ENCODE measurements around the gene LRRC3.

The LRRC3 gene

DNA sequence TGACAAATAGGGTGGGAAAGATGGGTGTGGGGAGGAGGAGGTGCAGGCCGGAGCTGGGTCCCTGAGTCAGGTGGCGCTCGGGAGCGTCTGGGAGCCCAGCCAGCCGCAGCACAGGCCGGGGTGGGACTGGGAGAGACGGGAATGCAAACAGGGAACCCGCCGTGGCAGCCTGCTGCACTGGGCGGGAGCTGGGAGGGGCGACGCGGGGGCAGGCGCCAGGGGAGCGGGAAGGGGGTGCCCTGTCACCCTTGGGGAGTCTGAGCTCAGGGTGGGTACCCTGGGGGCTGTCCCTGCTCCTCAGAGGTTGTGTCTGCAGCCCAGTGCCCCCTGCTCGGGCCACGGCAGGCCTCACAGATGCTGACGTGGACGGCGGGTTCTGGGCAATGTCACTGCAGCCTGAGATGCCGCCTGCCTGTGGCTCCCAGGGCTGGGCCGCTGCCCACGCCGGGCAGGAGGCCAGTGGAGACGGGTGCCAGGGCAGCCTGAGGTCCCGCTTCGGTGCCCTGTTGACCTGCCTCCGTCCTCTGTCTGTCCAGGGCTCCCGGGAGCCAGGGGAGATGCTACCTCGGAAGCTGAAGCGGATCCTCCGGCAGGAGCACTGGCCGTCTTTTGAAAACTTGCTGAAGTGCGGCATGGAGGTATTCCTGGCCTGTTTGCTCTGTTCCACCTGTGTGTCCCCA is 16.6 kb upstream of the LRRC3 start:
- peak in 7 of 56 donors; percentile 15 to 57 (median 32) for DNase-seq

DNA sequence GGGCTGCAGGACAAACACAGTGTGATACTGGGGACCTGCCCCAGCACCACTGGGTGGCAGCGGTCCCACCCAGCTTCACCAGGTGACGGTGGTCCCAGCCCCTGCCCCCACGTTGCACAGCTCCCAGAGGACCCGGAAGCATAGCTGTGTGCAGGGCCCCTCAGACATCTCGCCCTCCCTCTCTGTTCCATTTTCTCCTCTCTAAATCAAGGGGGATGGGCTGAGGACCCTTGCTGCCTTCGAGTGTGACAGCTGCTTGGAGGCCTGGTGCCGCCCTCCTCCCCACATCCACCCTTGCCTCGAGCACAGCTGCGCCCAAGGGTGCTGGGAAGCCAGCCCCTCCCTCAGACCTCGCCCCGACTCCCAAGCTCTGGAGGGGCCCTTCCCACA is 16.1 kb upstream of the LRRC3 start:
- no peak for DNase-seq

DNA sequence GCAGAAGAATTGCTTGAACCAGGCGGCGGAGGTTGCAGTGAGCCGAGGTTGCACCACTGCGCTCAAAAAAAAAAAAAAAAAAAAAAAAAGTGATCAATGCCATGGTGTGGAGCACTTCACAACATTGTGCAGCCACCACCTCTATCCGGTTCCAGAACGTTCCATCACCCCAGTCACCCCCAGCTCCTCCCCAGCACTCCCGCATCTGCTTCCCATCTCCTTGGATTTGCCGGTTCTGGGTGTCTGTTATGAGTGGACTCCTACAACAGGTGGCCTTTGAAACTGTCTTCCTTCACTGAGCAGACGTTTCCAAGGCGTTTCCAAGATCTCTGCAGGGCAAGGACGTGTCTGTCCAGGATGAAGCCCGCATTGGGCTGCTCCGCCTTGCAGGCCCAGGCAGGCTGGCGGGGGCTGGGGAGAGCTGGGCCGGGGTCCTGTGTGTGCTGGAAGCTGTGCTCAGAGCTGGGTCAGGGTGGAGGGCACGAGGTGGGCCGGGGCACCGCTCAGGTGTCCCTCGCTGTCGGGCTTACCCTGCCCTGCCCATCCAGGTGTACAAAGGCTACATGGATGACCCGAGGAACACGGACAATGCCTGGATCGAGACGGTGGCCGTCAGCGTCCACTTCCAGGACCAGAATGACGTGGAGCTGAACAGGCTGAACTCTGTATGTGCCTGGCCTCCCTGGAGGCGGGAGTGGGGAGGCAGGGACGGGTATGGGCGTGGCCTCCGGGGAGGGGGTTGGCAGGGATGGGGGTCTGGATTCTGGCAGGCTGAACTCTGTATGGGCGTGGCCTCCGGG is 14.9 kb upstream of the LRRC3 start:
- DNase-seq, result no peak

DNA sequence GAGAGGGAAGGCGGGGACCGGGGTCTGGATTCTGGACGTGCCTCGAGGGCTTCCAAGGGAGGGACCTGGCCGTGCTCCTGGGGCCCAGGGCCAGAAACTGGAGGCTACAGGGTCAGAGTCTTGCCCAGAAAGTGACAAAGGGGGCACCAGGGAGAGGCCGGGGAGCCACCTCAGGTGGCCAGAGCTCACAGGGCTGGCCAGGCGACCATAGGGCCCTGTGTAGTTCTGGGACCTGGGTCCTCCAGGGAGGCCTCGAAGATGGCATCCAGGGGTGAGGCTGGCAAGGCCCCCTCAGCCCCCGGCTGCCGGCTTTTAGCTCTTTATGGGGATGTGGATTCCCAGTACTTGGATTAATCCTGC is 14.3 kb upstream of the LRRC3 start:
- DNase-seq, result no peak

DNA sequence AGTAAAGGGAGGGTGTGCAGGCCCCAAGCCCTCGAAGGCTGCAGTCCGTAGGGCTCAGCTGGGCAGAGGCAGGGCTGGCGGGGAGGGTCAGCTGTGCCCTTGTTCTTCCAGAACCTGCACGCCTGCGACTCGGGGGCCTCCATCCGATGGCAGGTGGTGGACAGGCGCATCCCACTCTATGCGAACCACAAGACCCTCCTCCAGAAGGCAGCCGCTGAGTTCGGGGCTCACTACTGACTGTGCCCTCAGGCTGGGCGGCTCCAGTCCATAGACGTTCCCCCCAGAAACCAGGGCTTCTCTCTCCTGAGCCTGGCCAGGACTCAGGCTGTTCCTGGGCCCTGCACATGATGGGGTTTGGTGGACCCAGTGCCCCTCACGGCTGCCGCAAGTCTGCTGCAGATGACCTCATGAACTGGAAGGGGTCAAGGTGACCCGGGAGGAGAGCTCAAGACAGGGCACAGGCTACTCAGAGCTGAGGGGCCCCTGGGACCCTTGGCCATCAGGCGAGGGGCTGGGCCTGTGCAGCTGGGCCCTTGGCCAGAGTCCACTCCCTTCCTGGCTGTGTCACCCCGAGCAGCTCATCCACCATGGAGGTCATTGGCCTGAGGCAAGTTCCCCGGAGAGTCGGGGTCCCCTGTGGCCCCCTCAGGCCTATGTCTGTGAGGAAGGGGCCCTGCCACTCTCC is 13.6 kb upstream of the LRRC3 start:
- no peak for DNase-seq

DNA sequence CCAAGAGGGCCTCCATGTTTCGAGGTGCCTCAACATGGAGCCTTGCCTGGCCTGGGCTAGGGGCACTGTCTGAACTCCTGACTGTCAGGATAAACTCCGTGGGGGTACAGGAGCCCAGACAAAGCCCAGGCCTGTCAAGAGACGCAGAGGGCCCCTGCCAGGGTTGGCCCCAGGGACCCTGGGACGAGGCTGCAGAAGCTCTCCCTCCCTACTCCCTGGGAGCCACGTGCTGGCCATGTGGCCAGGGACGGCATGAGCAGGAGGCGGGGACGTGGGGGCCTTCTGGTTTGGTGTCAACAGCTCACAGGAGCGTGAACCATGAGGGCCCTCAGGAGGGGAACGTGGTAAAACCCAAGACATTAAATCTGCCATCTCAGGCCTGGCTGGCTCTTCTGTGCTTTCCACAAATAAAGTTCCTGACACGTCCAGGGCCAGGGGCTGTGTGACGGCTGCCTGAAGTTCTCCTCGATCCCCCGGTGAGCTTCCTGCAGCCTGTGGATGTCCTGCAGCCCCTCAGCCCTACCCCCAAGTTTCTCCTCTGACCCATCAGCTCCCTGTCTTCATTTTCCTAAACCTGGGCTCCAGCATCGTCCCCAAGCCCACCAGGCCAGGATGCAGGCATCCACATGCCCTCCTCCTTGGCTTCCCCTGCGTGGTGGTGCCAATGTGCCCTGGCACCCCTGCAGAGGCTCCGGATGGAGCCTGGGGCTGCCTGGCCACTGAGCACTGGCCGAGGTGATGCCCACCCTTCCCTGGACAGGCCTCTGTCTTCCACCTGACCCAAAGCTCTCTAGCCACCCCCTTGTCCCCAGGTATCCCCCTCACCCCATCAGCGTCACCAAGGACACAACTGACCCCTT is 12.8 kb upstream of the LRRC3 start:
- no peak for DNase-seq

DNA sequence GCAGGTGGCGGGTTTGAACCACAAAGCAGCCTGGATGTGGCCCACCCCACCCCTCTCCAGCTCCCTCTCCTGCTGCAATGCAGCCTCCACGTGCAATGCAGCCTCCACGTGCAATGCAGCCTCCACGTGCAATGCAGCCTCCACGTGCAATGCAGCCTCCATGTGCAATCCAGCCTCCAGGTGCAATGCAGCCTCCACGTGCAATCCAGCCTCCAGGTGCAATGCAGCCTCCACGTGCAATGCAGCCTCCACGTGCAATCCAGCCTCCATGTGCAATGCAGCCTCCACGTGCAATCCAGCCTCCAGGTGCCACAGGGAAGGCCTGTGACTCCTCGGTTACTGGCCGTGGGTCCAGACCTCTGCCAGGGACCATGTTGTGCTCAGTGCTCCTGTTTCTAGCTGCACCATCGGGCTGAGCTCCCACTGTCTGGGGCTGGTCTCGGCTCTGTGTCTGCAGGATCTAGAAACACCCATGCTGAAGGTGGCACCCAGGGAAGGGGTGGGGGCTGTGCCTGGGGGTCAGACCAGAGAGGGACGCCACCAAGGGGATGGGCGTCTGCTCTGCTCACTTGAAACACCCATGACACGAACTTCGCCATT is 11.9 kb upstream of the LRRC3 start:
- no peak for DNase-seq

DNA sequence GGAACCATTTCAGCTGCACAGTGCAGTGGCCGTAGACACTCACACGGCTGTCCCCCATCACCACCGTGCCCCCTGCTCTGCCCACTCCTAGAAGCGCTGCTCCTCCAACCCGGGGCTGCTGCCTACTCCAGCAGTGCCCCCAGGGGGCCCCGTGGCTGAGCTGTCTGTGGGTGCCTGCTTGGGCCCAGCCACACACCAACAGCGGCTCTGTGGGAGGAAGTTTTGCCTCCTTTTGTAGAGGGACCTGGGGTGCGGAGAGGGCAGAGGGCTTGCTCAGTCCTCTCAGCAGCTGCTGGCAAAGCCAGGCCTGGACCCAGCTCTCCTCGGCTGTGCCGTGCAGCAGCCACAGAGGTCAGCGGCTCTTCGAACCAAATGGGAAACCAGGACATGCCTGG is 11.4 kb upstream of the LRRC3 start:
- no peak for DNase-seq

DNA sequence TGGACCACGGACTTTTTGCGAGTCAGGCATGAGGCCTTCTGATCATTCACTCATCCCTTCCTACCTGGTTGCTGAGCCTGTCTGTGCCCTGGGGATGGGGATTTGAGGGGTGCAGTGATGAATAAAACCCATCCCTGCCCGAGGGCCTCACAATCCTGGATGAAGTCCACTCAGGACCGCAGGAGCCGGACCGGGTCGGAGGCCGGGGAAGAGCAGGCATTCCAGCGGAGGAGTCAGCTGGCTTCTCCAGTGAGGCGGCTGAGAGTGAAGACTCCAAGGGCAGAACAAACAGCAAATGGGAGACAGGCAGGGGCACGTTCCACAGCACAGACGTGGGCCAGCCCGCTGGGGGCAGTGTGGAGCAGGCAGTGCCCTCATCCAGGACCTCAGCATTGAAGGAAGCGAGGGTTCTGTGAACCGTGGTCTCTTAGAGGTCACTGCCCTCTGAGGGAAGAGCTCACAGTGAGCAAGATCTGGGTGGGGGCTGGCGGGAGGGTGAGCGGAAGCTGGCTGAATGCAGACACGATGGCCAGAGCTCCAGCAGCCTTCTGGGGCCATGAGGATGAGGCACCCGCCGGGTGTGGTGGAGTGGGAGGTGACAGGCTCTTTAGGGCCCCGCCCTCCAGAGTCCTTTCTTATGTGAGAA is 10.9 kb upstream of the LRRC3 start:
- no peak for DNase-seq

DNA sequence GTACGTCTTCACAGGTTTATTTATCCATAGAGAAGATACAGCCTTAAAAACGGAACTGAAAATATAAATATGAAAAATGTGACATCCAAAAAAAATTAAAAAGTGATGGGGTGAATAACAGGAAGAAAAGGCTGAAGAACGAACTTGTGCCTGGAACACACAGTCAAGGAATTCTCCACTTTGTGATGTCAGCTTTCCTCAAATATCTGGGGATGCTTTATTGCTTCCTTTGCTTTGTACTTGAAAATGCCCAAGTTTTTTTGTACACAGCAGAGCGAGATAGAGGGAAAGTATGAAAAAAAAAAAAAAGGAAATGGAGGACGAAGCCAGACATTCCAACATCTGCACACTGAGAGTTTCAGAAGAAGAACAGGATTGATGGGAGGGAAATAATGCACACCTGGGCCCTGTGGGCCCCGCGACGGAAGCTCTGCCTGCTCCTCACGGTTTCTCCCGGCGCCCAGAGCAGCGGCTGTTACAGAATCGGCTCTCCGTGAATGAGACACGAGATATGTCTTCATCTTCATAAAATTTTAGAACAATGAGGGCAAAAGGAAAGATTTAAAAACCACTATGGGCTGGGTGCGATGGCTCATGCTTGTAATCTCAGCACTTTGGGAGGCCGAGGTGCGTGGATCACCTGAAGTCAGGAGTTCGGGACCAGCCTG is 10.0 kb upstream of the LRRC3 start:
- DNase-seq, result no peak

DNA sequence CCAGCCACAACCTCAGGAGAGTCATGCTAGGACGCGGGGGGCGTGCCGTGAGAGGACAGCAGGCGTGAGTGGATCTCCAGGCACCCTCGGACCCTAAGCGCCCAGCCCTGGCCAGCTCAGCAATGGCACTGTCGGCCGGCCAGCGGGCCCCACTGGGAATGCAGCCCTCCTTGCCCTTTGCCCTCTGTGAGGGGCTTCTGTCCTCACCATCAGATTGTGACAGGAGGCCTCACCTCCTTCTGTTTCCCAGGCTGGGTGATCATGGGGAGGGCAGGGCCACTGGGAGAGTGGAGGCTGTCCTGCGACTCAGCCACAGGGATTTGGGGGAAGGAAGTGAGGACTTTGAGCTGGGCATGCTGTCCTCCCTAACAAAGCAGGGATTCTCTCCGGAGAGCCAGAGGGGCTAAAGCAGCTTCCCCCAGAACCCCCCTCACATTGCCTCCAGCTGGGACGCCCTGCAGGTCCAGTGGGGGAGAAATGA is 6.6 kb upstream of the LRRC3 start:
- DNase-seq, result no peak

DNA sequence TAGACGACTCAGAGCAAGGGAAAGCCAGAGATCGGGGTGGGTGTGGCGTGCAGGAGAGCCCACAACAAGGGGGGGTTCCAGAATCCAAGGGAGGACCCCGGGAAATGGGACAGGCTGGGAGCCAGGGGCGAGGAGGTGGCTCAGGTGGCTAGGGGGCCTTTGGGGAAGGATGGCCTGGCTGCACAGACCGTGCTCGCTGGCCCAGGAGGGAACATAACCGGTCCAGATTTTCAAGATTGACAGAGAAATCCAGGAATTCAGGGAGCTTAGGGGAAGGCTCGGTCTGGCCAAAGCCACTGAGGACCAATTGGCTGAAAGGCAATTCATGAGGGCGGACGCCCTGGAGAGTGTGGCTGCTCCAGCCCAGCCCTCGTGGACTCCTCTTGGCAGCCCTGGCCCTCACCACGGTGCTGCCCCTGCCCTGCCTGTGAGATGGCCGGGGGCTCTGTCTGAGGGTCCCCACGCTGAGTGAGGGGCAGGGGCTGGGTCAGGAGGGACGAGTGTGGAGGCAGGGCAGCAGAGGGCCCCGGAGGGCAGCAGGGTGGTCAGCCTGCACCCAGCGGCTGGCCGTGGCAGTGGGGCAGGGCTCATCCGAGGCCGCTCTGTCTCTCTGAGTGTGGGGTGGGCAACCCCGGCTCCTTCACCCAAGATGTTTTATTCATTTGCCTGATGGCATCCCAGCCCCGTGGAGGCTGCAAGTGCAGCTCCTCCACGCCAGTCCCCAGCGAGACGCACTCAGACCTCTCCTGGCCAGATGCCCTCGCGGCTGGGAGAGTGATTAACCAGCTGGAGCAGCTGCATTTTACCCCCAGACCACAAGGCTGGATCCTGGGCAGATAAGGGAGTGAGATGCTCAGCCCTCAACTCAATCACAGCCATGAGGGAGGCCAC is 5.6 kb upstream of the LRRC3 start:
- no peak for DNase-seq

DNA sequence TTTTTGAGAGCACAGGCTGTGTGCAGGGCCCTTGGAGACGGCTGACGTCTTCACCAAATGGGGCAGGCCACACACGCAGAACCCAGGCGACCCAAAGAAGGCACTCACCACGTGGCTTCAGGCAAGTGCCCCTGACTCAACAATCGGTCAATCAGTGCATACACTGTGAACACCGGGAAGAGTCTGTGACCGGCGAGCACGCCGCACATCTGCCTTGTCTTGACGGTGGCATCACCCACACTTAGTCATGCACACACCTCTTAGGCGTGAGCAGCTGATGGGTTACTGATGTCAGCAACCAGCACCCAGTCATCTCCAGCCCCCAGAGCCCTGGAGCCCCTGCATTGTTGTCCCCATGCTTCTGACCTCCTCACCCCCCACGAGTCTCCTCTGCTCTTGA is 4.9 kb upstream of the LRRC3 start:
- DNase-seq, result no peak

DNA sequence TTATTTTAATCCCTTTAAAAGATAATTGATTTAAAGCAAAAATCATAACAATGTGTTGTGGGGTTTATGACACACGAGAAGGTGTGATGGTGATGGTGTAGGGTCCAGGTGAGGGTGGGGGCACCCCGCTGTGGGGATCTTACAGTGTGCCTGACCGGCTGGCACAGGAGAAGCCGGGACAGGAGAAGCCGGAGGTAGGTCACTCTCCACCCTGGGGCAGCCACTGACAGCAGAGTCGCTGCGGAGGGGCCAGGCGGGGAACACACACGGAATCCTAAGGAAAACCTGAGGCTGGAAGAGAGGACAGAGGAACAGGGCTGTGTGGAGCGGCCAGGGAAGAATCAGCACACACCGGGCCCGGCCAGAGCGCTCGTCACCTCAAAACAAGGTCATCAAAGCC is 4.3 kb upstream of the LRRC3 start:
- DNase-seq, result no peak

DNA sequence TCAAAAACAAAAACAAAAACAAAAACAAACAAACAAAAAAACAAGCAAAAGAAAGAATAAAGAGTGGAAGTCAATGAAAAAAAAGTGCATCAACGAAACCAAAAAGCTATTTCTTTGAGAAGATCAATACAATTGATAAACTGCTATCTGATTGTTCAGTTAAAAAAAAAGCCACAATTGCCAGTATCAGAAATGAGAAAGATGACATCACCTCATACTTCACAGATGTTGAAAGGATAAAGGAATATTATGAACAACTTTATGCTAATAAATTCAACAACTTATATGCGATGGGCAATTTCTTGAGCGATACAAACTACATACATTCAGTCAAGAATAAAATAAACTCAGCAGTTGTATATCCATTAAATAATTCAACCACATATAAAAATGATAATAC is 2.2 kb upstream of the LRRC3 start:
- DNase-seq, result no peak

DNA sequence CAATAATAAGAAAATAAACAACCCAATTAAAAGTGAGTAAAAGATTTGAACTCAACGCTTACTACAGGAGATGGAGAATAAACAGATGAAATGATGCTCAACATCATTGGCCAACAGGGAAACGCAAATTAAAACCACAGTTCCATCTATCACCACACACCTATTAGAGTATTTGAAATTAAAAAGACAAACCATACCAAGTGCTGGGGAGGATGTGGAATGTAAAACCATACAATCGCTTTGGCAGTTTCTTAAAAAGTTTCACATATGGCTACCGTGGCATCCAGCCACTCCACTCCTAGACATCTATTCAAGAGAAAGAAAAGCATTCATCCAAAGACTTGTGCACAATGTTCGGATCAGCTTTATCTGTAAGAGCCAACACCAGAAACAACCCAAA is 1.3 kb upstream of the LRRC3 start:
- DNase-seq, result no peak

DNA sequence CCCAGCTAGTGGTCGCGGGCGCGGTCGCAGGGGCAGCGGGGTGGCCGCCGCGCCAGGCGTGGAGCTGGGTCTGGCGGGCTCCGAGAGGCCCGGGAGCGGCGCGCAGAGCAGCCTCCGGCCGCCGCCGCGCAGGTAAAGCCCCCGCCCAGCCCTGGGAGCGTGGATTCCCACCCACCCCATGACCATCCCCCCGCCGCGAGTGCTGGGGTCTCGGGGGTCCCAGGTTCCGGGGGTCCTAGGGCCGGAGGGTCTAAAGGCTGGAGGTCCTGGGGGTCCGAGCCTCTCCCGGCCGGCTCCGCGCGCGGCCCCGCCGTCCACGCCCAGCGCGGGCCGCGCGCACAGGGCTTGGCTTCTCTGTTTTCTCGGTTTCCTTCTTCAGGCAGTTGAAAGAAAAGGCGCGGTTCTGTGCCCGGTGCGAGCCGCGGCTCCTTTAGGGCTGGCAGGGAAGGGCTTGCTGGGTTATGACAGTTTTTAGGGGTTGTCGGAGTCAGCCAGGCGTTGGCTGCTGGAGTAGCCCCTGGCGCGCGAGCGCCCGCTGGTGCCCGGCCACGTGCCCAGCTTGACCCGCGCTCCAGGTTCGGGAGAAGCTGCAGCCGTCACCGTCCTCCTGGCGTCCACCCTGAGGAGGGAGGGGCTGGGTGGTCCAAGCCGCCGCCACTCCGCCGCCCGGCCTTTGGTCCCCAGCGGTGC is 359 bp downstream of the LRRC3 start:
- DNase-seq, result peak in 1 of 56 donors; percentile 17

DNA sequence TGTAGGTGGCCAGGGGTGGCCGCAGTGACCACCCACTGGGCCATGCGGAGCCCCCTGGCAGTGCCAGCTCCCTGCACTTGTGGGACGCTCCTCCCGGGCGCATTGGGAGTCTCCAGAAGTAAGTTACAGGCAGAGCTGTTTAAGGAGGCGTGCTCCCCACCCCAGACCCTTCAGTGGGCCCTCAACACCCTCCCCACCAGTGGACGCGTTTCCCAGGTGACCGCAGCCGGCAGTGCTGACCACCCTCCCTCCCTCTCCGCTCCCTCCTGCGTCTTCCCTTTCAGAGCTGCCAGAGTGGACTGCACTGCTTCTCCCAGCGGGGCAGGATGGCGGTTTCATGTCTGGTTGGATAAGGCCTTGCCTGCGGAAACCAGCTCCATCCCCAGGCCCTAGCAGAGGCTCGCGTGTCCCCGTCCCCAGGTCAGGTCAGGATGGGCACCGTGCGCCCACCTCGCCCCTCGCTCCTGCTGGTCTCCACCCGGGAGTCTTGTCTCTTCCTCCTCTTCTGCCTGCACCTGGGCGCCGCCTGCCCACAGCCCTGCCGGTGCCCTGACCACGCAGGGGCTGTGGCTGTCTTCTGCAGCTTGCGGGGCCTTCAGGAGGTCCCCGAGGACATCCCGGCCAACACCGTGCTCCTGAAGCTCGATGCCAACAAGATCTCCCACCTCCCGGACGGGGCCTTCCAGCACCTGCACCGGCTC is 1.1 kb downstream of the LRRC3 start:
- DNase-seq, result no peak
